ENCODE data around the gene VWA7.
A peak's percentile ranks its signal among the peaks of the same experiment; 100 is the strongest.

The VWA7 gene

DNA sequence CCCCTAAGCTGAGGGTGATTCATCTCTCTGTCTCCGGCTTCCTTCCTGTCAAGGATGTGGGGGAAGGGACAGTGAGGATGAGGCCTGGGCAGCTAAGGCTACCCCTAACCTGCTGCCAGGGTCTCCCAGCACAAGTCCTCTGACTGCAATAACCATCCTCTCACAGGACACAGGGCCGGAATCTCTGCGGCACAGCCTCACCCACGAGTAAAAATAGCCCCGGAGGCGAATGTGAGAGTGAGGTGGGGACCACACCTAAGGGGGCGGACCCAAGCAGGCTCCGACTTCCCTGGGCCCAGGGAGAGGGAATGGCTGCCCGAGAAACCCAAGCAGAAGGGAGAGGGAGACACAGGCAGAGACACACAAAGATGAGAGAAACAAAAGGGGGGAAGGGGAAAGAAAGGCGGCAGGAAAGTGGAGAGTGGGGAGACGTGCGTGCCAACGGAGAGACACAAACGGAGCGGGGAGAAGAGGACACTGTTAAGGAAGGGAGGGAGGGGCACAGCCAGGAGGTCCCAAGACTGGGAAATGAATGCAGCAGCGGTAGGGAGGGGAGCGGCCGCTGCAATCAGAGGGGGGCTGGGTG, 42.2 kb downstream of the VWA7 start (continued):
- TF ChIP-seq ZNF561 (tag by site-specific recombination; IDR thresholded peaks at IDR 0.05; ENCODE audit: borderline replicate concordance), result 0 out of 2 replicates have a peak, but pooled peaks have one; percentile 34
- TF ChIP-seq ZNF366 (tag by site-specific recombination; conservative IDR thresholded peaks at IDR 0.05), result peak; percentile 85
- TF ChIP-seq ZNF335 (tag by site-specific recombination; conservative IDR thresholded peaks at IDR 0.05), result peak; percentile 94
- TF ChIP-seq, protein P1, sequence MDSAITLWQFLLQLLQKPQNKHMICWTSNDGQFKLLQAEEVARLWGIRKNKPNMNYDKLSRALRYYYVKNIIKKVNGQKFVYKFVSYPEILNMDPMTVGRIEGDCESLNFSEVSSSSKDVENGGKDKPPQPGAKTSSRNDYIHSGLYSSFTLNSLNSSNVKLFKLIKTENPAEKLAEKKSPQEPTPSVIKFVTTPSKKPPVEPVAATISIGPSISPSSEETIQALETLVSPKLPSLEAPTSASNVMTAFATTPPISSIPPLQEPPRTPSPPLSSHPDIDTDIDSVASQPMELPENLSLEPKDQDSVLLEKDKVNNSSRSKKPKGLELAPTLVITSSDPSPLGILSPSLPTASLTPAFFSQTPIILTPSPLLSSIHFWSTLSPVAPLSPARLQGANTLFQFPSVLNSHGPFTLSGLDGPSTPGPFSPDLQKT (IDR thresholded peaks at IDR 0.05; ENCODE audit: borderline replicate concordance, low read depth, low read length), result no peak
- TF ChIP-seq, protein P2, sequence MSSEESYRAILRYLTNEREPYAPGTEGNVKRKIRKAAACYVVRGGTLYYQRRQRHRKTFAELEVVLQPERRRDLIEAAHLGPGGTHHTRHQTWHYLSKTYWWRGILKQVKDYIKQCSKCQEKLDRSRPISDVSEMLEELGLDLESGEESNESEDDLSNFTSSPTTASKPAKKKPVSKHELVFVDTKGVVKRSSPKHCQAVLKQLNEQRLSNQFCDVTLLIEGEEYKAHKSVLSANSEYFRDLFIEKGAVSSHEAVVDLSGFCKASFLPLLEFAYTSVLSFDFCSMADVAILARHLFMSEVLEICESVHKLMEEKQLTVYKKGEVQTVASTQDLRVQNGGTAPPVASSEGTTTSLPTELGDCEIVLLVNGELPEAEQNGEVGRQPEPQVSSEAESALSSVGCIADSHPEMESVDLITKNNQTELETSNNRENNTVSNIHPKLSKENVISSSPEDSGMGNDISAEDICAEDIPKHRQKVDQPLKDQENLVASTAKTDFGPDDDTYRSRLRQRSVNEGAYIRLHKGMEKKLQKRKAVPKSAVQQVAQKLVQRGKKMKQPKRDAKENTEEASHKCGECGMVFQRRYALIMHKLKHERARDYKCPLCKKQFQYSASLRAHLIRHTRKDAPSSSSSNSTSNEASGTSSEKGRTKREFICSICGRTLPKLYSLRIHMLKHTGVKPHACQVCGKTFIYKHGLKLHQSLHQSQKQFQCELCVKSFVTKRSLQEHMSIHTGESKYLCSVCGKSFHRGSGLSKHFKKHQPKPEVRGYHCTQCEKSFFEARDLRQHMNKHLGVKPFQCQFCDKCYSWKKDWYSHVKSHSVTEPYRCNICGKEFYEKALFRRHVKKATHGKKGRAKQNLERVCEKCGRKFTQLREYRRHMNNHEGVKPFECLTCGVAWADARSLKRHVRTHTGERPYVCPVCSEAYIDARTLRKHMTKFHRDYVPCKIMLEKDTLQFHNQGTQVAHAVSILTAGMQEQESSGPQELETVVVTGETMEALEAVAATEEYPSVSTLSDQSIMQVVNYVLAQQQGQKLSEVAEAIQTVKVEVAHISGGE (tag by site-specific recombination; conservative IDR thresholded peaks at IDR 0.05; ENCODE audit: low read depth), result peak; percentile 27; the same call in 1 of the 2 replicates
- TF ChIP-seq KLF8 (tag by site-specific recombination; IDR thresholded peaks at IDR 0.05), result peak; percentile 80
- TF ChIP-seq, protein P3, sequence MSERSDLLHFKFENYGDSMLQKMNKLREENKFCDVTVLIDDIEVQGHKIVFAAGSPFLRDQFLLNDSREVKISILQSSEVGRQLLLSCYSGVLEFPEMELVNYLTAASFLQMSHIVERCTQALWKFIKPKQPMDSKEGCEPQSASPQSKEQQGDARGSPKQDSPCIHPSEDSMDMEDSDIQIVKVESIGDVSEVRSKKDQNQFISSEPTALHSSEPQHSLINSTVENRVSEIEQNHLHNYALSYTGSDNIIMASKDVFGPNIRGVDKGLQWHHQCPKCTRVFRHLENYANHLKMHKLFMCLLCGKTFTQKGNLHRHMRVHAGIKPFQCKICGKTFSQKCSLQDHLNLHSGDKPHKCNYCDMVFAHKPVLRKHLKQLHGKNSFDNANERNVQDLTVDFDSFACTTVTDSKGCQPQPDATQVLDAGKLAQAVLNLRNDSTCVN (tag by site-specific recombination; optimal IDR thresholded peaks at IDR 0.05), result peak; percentile 11
- TF ChIP-seq, protein P4, sequence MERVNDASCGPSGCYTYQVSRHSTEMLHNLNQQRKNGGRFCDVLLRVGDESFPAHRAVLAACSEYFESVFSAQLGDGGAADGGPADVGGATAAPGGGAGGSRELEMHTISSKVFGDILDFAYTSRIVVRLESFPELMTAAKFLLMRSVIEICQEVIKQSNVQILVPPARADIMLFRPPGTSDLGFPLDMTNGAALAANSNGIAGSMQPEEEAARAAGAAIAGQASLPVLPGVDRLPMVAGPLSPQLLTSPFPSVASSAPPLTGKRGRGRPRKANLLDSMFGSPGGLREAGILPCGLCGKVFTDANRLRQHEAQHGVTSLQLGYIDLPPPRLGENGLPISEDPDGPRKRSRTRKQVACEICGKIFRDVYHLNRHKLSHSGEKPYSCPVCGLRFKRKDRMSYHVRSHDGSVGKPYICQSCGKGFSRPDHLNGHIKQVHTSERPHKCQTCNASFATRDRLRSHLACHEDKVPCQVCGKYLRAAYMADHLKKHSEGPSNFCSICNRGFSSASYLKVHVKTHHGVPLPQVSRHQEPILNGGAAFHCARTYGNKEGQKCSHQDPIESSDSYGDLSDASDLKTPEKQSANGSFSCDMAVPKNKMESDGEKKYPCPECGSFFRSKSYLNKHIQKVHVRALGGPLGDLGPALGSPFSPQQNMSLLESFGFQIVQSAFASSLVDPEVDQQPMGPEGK (tag by site-specific recombination; IDR thresholded peaks at IDR 0.05), result peak; percentile 89
- TF ChIP-seq ZNF350 (tag by site-specific recombination; IDR thresholded peaks at IDR 0.05), result no peak
- TF ChIP-seq, protein P5, sequence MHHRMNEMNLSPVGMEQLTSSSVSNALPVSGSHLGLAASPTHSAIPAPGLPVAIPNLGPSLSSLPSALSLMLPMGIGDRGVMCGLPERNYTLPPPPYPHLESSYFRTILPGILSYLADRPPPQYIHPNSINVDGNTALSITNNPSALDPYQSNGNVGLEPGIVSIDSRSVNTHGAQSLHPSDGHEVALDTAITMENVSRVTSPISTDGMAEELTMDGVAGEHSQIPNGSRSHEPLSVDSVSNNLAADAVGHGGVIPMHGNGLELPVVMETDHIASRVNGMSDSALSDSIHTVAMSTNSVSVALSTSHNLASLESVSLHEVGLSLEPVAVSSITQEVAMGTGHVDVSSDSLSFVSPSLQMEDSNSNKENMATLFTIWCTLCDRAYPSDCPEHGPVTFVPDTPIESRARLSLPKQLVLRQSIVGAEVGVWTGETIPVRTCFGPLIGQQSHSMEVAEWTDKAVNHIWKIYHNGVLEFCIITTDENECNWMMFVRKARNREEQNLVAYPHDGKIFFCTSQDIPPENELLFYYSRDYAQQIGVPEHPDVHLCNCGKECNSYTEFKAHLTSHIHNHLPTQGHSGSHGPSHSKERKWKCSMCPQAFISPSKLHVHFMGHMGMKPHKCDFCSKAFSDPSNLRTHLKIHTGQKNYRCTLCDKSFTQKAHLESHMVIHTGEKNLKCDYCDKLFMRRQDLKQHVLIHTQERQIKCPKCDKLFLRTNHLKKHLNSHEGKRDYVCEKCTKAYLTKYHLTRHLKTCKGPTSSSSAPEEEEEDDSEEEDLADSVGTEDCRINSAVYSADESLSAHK (tag by site-specific recombination; IDR thresholded peaks at IDR 0.05), result no peak
- TF ChIP-seq ZEB2 (tag by site-specific recombination; IDR thresholded peaks at IDR 0.05), result peak; percentile 94
- TF ChIP-seq BCL11A (tag by site-specific recombination; IDR thresholded peaks at IDR 0.05; ENCODE audit: low read depth), result 0 out of 2 replicates have a peak, but pooled peaks have one; percentile 47
- peak; percentile 56; the same call in 1 of the 2 replicates for TF ChIP-seq ZNF324 (tag by site-specific recombination; IDR thresholded peaks at IDR 0.05)
- peak; percentile 52 for TF ChIP-seq IKZF3 (tag by site-specific recombination; IDR thresholded peaks at IDR 0.05)
- peak; percentile 96 for TF ChIP-seq ZNF341 (tag by site-specific recombination; IDR thresholded peaks at IDR 0.05; ENCODE audit: low read depth)
- TF ChIP-seq ZNF423 (tag by site-specific recombination; IDR thresholded peaks at IDR 0.05), result 0 out of 2 replicates have a peak, but pooled peaks have one; percentile 12
- 0 out of 2 replicates have a peak, but pooled peaks have one; percentile 6 for TF ChIP-seq GLI4 (tag by site-specific recombination; IDR thresholded peaks at IDR 0.05)
- no peak for TF ChIP-seq ZNF664 (tag by site-specific recombination; IDR thresholded peaks at IDR 0.05)
- peak; percentile 98 for TF ChIP-seq SP7 (tag by site-specific recombination; IDR thresholded peaks at IDR 0.05)
- TF ChIP-seq SP2 (tag by site-specific recombination; IDR thresholded peaks at IDR 0.05), result peak; percentile 75
- no peak for TF ChIP-seq ZNF292 (tag by site-specific recombination; IDR thresholded peaks at IDR 0.05; ENCODE audit: borderline replicate concordance, low read depth)
- peak; percentile 69; the same call in 1 of the 2 replicates for TF ChIP-seq KLF16 (tag by site-specific recombination; IDR thresholded peaks at IDR 0.05)
- peak; percentile 45; the same call in 1 of the 2 replicates for TF ChIP-seq ZNF24 (tag by site-specific recombination; IDR thresholded peaks at IDR 0.05)
- no peak for TF ChIP-seq YY2 (tag by site-specific recombination; IDR thresholded peaks at IDR 0.05)
- TF ChIP-seq KLF7 (tag by site-specific recombination; IDR thresholded peaks at IDR 0.05; ENCODE audit: borderline replicate concordance), result 0 out of 2 replicates have a peak, but pooled peaks have one; percentile 23
- 0 out of 2 replicates have a peak, but pooled peaks have one; percentile 29 for TF ChIP-seq ZNF10 (tag by site-specific recombination; IDR thresholded peaks at IDR 0.05)
